Activated gamma-delta T cell (primary cell): Measurements from ENCODE around the gene NFIB.

Source experiments
- DNase-seq: peaks from one replicate; lab custom pipeline; 2025; lab: John Stamatoyannopoulos, UW

The NFIB gene

DNA sequence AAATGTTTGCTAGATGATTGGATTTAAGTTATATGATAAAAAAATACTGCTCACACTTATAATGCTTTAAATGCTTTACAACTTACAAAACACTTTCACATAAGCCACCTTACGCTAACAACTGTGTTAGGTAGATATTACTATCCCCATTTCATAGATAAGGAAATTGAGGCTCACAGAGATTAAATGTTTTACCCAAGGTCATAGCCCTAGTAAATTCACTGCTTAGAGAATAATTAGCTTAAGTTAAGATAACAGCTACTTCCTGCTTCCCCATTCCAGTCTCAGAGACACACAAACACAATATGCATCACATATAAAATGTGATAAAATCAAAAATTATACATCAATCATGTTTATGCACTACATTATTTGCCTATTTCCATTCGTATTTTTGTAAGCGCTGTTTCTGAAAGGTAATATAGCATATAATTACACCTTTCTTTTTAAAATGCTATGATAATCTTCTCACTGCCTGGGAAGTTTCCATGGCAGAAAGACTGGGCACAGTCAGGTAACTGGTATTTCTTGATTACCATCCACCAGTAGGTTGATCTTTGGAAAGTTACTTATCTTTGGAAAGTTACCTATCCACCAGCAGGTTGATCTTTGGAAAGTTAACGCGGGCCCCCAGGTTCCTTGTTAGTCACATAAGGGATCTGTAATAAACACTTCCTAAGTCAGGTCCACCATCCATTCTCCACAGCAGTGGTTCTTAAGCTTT lies 101.1 kb downstream of the NFIB start:
- no peak for DNase-seq

- DNase-seq, result no peak
Measured at GRCh38 chr9:14212077-14212476, 101.9 kb downstream of the NFIB start.

DNA sequence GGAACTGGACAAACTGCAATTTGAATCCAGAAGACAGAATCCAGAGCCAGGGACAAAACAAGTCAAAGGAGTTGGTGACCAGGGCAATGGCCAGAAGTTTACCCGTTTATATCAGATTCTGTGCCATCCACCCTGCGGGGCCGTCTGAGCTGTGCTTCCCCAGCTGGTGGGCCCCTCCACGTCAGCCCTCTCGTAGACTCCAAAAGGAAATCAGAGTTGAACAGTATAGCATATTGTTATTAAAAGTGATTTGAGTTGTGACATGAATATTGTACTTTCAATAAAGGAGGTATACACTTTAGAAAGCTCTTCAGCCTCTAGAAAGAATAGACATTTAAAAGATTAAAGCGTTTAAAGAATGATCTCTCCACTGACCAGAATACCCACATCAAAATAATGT lies 102.4 kb downstream of the NFIB start:
- no peak for DNase-seq

DNA sequence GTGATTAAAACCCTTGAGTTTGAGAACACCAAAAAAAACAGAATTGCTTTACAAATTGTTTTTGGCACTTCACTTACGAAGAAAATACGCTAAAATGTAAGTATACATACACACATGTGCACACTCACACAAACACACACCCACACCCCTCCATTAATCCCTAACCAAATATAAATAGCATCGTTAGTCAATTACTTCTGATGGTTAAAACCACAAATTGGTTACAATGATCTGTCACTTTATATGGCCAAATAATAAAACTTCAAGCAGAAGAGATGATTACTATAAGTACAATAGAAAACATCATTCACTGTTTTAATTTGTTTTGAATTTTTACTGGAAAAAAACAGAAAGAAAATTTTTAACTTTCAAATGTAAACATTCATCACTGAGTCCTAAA lies 103.5 kb downstream of the NFIB start:
- DNase-seq, result no peak

DNA sequence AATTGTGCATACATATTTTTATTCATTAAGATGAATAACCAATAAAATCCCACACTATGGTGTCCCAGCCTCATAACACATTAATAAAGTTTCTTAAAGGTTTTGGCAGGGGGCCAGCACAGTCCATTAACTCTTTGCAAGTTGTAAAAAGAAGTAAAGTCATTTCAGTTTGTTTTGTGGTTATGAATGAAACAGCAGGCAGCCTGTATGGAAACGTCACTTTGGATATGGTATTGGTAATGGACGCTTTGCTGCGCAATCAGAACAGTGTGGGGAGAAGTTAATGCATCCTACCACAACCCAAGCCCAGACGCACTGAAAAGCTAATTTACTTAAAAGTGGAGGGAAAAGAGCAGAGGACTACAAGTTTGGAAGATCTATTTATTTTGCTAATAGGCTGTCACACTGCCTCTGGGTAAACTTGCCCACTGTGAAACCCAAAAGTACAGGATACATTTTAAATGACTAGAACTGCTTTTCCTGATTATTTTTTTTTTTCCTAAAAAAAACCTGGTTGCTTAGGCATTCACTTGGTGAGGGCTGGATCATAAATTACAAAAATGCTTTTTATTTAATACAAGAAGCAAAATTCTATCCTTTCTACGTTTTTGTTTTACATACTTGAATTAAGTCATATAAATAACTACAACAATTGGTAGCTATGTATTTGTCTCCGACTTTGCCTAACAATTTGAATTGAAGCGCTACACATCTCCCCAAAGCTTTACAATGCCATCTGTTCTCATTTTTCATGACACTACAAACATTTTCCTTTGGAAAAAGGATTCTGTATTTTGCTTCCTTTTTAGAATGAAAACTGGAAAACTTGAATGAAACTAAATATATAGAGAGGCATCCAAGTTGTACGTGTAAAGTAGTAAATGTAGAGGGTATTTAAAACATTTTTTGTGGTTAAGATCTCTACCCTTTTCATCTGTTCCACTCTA lies 104.3 kb downstream of the NFIB start:
- no peak for DNase-seq

GRCh38 chr9:14207352-14207995 lies 106.5 kb downstream of the NFIB start:
- DNase-seq, result no peak

DNA sequence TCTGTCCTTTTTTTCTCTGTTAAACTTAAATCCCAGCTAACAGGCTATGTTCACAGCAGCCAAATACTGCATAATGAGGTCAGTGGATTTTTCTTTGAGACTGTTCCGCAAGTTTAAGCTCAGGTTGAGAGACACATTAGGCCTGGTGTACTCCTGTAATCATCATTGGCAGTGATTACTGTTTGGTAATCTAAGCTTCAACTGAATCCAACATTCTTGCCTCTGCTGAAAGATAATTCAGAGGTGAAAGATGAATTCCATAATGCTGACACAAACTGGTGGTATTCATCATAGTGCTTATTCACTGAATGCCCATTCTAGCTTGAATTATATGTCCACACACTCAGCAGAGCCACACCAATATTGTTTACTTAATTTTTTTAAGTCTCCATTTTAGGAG lies 108.5 kb downstream of the NFIB start:
- DNase-seq, result no peak

- no peak for DNase-seq
Measured at GRCh38 chr9:14203356-14204056, 110.4 kb downstream of the NFIB start.

DNA sequence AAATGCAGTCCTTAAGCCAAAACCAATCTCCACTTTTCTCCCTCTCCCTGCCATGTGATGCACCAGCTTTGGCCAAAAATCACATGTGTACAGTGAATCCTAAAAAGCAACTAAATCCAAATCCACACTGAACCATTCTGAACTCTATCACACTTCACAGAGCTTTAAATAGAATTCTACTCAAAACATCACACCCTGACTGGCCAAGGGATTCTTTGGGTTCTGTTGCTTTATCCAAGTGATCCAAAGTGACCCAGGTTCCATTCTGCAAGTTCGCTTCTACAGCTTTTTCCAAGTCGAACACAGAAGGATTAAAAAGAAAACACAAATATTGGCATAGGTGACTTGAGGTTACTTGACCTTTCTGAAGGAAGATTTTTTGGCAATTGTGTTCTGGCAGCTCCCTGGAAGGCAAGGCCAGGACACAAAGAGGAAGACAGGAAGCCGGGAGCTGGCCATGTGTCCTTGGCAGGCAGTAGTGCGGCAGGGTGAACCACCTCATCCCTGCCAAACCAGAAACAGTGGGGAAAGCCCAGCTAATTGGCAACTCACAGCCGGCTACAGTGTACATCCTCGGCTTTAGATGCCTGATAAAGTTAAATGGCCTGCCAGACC lies 115.0 kb downstream of the NFIB start:
- no peak for DNase-seq

- DNase-seq, result no peak
Measured at GRCh38 chr9:14198047-14198840, 115.7 kb downstream of the NFIB start.

DNA sequence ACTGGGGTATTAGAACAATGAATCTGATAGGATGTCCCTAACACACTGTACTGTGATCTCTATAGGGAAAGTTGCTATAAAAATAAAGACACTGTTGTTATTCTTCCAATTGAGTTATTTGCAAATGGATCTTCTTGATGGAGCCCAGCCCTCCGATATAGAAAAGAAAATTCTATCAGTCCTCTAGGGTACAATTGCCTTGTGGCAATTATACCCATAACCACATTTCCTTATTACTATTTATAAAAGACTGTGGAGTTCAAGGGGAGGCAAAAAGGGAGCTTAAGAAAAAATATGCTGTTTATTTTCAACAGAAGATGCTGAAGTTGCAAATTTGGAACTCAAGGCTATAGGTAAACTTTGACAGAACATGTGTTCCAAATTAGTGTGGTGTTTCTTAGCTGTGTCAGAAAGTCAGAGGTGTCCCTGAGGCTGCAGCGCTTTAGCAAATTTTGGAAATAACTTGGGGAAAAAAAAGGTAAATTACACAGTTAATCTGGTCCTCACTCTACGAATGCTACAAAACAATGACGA lies 116.5 kb downstream of the NFIB start:
- no peak for DNase-seq

DNA sequence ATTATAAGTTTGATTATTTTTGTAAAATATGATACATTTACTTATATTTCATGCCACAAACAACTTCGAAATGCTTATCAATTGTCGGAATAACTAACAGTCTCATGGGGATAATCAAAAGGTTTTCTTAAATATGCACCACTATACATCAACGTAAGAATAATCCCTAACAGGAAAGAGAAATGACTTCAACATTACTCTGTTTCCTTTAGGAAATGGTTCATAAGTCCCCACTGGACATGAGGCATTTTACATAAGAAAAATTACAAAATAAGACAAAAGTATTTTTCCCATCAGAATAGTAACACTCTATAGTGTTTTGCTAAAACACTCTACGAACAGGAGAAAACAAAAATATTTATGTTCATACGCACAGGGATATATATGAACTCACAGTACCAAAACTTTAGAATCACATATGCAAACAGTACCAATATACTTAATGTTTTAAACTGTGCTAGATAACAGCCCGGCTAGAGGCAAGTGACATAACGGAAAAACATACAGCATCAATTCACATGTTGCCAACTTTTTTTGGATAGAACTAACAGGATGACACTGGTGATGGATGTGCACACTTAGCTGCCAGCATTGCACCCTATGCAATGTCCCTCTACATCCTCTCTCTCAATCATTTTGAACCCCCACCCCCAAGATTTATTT lies 120.5 kb downstream of the NFIB start:
- DNase-seq, result no peak

GRCh38 chr9:14192556-14192955 lies 121.4 kb downstream of the NFIB start:
- no peak for DNase-seq

GRCh38 chr9:14191512-14191911 lies 122.4 kb downstream of the NFIB start:
- DNase-seq, result no peak

DNA sequence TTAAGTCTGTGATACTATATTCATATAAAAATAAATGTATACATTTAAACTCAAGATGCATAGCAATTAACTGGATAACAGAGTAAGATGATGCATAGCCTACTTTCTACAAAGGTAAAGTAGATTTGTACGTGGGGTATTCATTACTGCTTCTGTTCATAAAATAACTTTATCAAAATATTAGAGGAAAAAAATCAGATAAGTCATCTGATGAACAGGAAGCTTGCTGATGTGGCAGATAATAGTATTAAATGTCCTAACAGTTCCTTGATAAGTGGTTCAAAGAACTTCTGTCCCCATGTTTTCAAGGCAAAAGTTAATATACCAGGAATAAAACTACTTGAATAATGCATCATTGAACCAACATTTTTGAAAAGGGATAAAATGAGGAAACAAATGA lies 123.7 kb downstream of the NFIB start:
- no peak for DNase-seq

DNA sequence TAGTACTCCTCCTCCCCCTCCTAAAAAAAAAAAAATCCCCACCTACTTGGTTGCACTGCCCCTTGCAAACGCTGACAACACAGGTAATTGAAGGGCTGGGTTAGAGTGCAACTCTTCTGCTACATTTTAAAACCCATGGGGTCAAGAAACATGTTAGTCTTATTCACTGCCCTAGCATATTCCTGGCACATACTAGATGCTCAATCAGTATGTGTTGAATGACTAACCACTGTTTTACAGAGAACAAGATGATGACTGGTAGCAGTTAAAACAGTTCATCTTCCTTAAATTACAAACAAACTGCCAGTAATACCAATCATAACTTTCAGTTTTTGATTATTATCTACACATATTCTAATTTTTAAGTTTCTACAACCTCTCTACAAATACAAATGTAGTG lies 124.4 kb downstream of the NFIB start:
- no peak for DNase-seq

DNA sequence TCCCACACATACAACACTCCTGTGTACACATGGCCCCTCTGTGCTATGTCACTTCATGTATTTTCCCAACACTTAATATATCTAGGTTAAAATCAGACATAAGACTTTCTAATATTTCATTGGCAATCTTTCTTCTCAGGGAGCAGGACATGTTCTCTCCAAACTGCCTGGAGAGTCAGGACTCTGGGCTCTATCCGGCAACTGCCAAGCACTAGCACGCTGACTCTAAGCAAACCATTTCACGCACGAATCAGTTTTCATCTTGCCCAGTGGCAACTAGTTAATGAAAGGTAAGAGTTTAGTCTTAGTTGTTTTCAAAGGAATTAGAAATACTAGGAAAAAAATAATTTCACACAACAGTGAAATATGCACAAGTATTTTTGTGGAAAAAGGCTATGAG lies 124.8 kb downstream of the NFIB start:
- no peak for DNase-seq

GRCh38 chr9:14188538-14188937 lies 125.4 kb downstream of the NFIB start:
- DNase-seq, result no peak

DNA sequence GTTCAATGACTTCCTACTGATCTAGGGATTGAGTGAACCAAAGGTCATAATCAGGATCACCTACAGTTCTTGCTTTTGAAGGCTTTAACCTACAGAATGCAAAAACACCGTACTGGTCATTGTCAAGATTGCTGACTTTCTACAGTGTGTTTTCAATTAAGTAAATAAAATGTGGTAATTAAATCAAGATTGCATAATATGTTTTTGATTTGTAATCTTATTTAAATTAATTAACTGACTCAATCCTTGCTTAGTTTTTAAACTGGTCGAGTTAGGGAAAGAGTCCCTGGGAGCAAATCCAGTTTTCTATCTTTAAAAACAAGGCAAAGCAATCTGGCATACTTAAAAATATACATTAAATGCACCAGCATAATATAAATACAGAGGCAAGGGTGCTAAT lies 125.9 kb downstream of the NFIB start:
- DNase-seq, result no peak

DNA sequence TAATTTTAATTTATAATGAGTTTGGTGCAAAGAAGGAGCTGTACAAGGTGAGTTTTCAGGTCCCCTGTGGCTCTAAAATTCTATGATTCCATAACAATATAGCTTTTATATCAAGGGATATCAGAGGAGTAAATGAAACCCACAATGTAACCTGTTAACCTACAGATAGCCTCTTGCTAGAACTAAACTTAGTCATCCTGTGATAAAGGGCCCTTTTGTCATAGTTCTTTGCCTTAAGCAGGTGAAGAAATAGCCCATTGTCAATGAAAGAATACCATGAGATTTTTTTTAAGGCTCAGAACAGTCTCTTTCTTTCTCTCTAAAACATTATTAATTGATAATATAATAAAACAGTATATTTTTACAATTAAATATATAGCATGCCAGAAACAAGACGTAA lies 127.8 kb downstream of the NFIB start:
- no peak for DNase-seq
